Sigmoid colon (tissue), 7 donors: ENCODE data around the gene LRRC38. TPM values are rescaled to one million over a fixed set of nuclear protein-coding genes. Genes with fewer than 3 reads are reported as not detected.

Source experiments
- DNase-seq: peaks from one replicate; pipeline ENCODE4 v3.0.0-alpha.2; 2019
- H3K27ac ChIP-seq, 4 donors: fragments of 200-600 bp; sonication (generic); one replicate each; pipeline ENCODE4 v1.5.1; 2016 to 2019; ENCODE audit warnings: mild to moderate bottlenecking in 1 of 4
- H3K27me3 ChIP-seq, 3 donors: fragments of 200-600 bp; sonication (generic); one replicate each; pipeline ENCODE4 v1.5.1; 2019; ENCODE audit warnings: mild to moderate bottlenecking in 1 of 3
- H3K36me3 ChIP-seq, 4 donors: fragments of 200-600 bp; sonication (generic); one replicate each; pipeline ENCODE4 v1.5.1; 2016 to 2019
- H3K4me1 ChIP-seq, 4 donors: fragments of 200-600 bp; sonication (generic); one replicate each; pipeline ENCODE4 v1.5.1; 2017 to 2019
- H3K4me3 ChIP-seq, 4 donors: fragments of 200-600 bp; sonication (generic); one replicate each; pipeline ENCODE4 v1.5.1; 2017 to 2019; ENCODE audit warnings: mild to moderate bottlenecking in 2 of 4, moderate library complexity in 1 of 4
- H3K9me3 ChIP-seq, 4 donors: fragments of 200-600 bp in 3 of 4; sonication (generic) in 3 of 4; one replicate each; pipeline versions ENCODE4 v1.5.1 to v1.6.1; 2013 to 2019
- CTCF ChIP-seq, 4 experiments: fragments of 450-650 bp in 3 of 4; fragments of 200-600 bp in 1 of 4; IDR thresholded peaks; one replicate each; pipeline ENCODE4 v1.5.1; 2016 to 2019; ENCODE audit warnings: antibody characterized with exemption in 4 of 4, mild to moderate bottlenecking in 3 of 4, moderate library complexity in 2 of 4
- EP300 ChIP-seq, 4 donors: sonication (generic); formaldehyde crosslinking; IDR thresholded peaks; one replicate each; pipeline ENCODE4 v1.6.1; 2017; ENCODE audit warnings: antibody characterized with exemption in 4 of 4
- POLR2A ChIP-seq, 2 donors: fragments of 450-650 bp; IDR thresholded peaks; one replicate each; pipeline ENCODE4 v1.6.1; 2016; ENCODE audit warnings: antibody characterized with exemption in 2 of 2, mild to moderate bottlenecking in 2 of 2, moderate library complexity in 2 of 2
- POLR2AphosphoS5 ChIP-seq, 4 donors: sonication (generic); formaldehyde crosslinking; IDR thresholded peaks; one replicate each; pipeline ENCODE4 v1.6.1; 2017; ENCODE audit warnings: antibody characterized with exemption in 4 of 4
- WGBS, 2 donors: extraction: QIAGEN DNeasy Blood & Tissue Kit; methylation state at CpG; one replicate each; pipeline ENCODE4 v1.1.7; 2013; 5-methylcytosine and 5-hydroxymethylcytosine counted together
- intact Hi-C: fragments of 100-400 bp; cut with DNase I; formaldehyde crosslinking; loops from one replicate; pipeline ENCODE4 v1.15.1; 2023
- polyA plus RNA-seq, 3 donors: library from polyadenylated mRNA; stranded (reverse); fragments of 200-250 nt; gene quantifications; one replicate each; pipeline ENCODE4 v1.2.3, GENCODE V29; 2013
- total RNA-seq, 4 donors: library from RNA; depleted of rRNA; stranded (reverse); fragments of >200 nt; gene quantifications; one replicate each; pipeline ENCODE4 v1.1.0, GENCODE V29; 2016
- donor health status: healthy with polysubstance abuse.
- donor health status: Bipolar disorder and iron deficiency.
- donor health status: healthy.

The LRRC38 gene
- total and polyA plus RNA-seq, 7 donors, result not detected

- no peak overlapping the region for H3K4me3 ChIP-seq
- H3K9me3 ChIP-seq, result no peaks in the 10 kb centered on the region
- intact Hi-C loops, result no loop called here
- 49 to 60% methylated on average over 3 of the region's 3 CpGs for WGBS, 2 donors
- peaks cover 0 to 15% (median 14%) of the 10 kb centered on the region in 4 donors for H3K4me1 ChIP-seq
- no peaks in the 10 kb centered on the region for H3K36me3 ChIP-seq
- TF ChIP-seq EP300 (IDR thresholded peaks at IDR 0.05) (no peak), POLR2AphosphoS5 (IDR thresholded peaks at IDR 0.05) (no peak), POLR2A (IDR thresholded peaks at IDR 0.05) (no peak), CTCF (IDR thresholded peaks at IDR 0.05) (no peak)
- DNase-seq, result peak; percentile 39
- no peaks in the 10 kb centered on the region for H3K27me3 ChIP-seq
- H3K27ac ChIP-seq, result no peak overlapping the region
Measured at GRCh38 chr1:13546791-13547190, 33.0 kb upstream of the LRRC38 start.

- peak overlapping the region in 3 of 4 donors; percentile 69 to 76 (median 70) for H3K27ac ChIP-seq
- H3K9me3 ChIP-seq, result no peaks in the 10 kb centered on the region
- 43 to 59% methylated on average over 5 of the region's 5 CpGs for WGBS, 2 donors
- no peak for TF ChIP-seq EP300 (IDR thresholded peaks at IDR 0.05)
- no peak for TF ChIP-seq POLR2AphosphoS5 (IDR thresholded peaks at IDR 0.05)
- no peak for TF ChIP-seq CTCF (IDR thresholded peaks at IDR 0.05)
- no peak for TF ChIP-seq POLR2A (IDR thresholded peaks at IDR 0.05)
- H3K4me3 ChIP-seq, result peak overlapping the region in 1 of 4 donors; percentile 7
- intact Hi-C loops, result no loop called here
- H3K4me1 ChIP-seq, result peaks cover 0 to 35% (median 29%) of the 10 kb centered on the region in 4 donors
- H3K36me3 ChIP-seq, result no peaks in the 10 kb centered on the region
- peak; percentile 5 for DNase-seq
- H3K27me3 ChIP-seq, result no peaks in the 10 kb centered on the region
Measured at GRCh38 chr1:13544221-13544556, 30.4 kb upstream of the LRRC38 start.

- DNase-seq, result peak; percentile 69
- peak overlapping the region; percentile 41 to 76 (median 70) for H3K27ac ChIP-seq
- H3K4me3 ChIP-seq, result peak overlapping the region in 2 of 4 donors; percentile 7 to 15
- WGBS, 2 donors, result 43 to 56% methylated on average over 20 of the region's 20 CpGs
- H3K27me3 ChIP-seq, result no peaks in the 10 kb centered on the region
- H3K9me3 ChIP-seq, result no peaks in the 10 kb centered on the region
- peaks cover 0 to 35% (median 29%) of the 10 kb centered on the region in 4 donors for H3K4me1 ChIP-seq
- H3K36me3 ChIP-seq, result no peaks in the 10 kb centered on the region
- intact Hi-C loops, result no loop called here
- TF ChIP-seq EP300 (IDR thresholded peaks at IDR 0.05) (peak in 1 of 4 donors; percentile 71), POLR2AphosphoS5 (IDR thresholded peaks at IDR 0.05) (peak in 3 of 4 donors; percentile 70 to 82 (median 82)), CTCF (IDR thresholded peaks at IDR 0.05) (peak in 3 of 4 experiments; percentile 25 to 49 (median 49)), POLR2A (IDR thresholded peaks at IDR 0.05) (no peak)
Measured at GRCh38 chr1:13543451-13544220, 29.8 kb upstream of the LRRC38 start.

- no peaks in the 10 kb centered on the region for H3K9me3 ChIP-seq
- H3K4me3 ChIP-seq, result no peak overlapping the region
- TF ChIP-seq CTCF (IDR thresholded peaks at IDR 0.05), result no peak
- TF ChIP-seq POLR2A (IDR thresholded peaks at IDR 0.05), result no peak
- no peak for TF ChIP-seq POLR2AphosphoS5 (IDR thresholded peaks at IDR 0.05)
- no peak for TF ChIP-seq EP300 (IDR thresholded peaks at IDR 0.05)
- no peaks in the 10 kb centered on the region for H3K36me3 ChIP-seq
- intact Hi-C loops, result no loop called here
- no peak for DNase-seq
- H3K4me1 ChIP-seq, result peaks cover 0 to 35% (median 29%) of the 10 kb centered on the region in 4 donors
- 89 to 90% methylated on average over 13 of the region's 13 CpGs for WGBS, 2 donors
- no peaks in the 10 kb centered on the region for H3K27me3 ChIP-seq
- peak overlapping the region in 3 of 4 donors; percentile 71 to 79 (median 74) for H3K27ac ChIP-seq
Measured at GRCh38 chr1:13541435-13542215, 27.8 kb upstream of the LRRC38 start.
